A549 (cell line): ENCODE results near the gene PPP1R1A. TPM values are rescaled to one million over a fixed set of nuclear protein-coding genes. Genes with fewer than 3 reads are reported as not detected.

ENCODE experiments used
- ATAC-seq, 2 experiments: fragments of 200-7000 bp in 1 of 2; fragments of >200 bp in 1 of 2; cut with Nextera tagmentation in 1 of 2; cut with Tn5 transposase in 1 of 2; 3 replicates each; pipeline versions ENCODE4 v1.8.0 to v1.9.1; 2018 to 2020; ENCODE audit warnings: mild to moderate bottlenecking in 1 of 2, moderate library complexity in 1 of 2
- CTCF ChIA-PET: fragments of 300-600 bp; sonication (Branson Sonifier 250); formaldehyde crosslinking; extraction: SDS; loops from one replicate; lab custom pipeline; 2021; ENCODE audit warnings: antibody characterized with exemption, inconsistent platforms; lab: Yijun Ruan, JAX
- POLR2A ChIA-PET: fragments of 350-600 bp; formaldehyde crosslinking; extraction: SDS; loops from one replicate; lab custom pipeline; 2021; ENCODE audit warnings: antibody characterized with exemption, inconsistent platforms; lab: Yijun Ruan, JAX
- DNase-seq, 2 experiments: peaks; one replicate each; pipeline versions ENCODE4 v3.0.0 to v3.0.0-alpha.2; 2011 to 2016; ENCODE audit warnings: low read depth in 1 of 2, low spot score in 1 of 2
- FAIRE-seq: peaks from 2 replicates; lab custom pipeline; 2011; peaks lifted over from hg19 to GRCh38; lab: Jason Lieb, UNC
- H3K27ac ChIP-seq, 2 experiments: fragments of >200 bp; sonication (Bioruptor Twin); formaldehyde crosslinking; 3 replicates each; pipeline ENCODE4 v1.5.1; 2016 to 2017
- H3K4me1 ChIP-seq: fragments of >200 bp; sonication (Bioruptor Twin); formaldehyde crosslinking; 3 replicates; pipeline ENCODE4 v1.6.1; 2016
- H3K4me2 ChIP-seq: fragments of >200 bp; sonication (Bioruptor Twin); formaldehyde crosslinking; 3 replicates; pipeline ENCODE4 v1.6.1; 2016
- H3K4me3 ChIP-seq: fragments of >200 bp; sonication (Bioruptor Twin); formaldehyde crosslinking; 3 replicates; pipeline ENCODE4 v1.5.1; 2016
- H3K9me3 ChIP-seq: fragments of >200 bp; sonication (Bioruptor Twin); formaldehyde crosslinking; 3 replicates; pipeline ENCODE4 v1.6.1; 2016
- ATOH8 ChIP-seq: fragments of 250-450 bp; sonication (Bioruptor Pico); IDR thresholded peaks from 2 replicates; pipeline ENCODE4 v1.5.0; 2020; ENCODE audit warnings: low read depth, mild to moderate bottlenecking, moderate library complexity
- BHLHE40 ChIP-seq: IDR thresholded peaks from 2 replicates; pipeline ENCODE4 v1.6.1; 2012; ENCODE audit warnings: low read depth, low read length, inconsistent platforms
- CBX2 ChIP-seq: fragments of 200-600 bp; sonication (generic); IDR thresholded peaks from 2 replicates; pipeline ENCODE4 v1.6.1; 2016; ENCODE audit warnings: low read depth, mild to moderate bottlenecking, borderline replicate concordance
- CEBPB ChIP-seq, 2 experiments: fragments of >200 bp in 1 of 2; sonication (Bioruptor Twin) in 1 of 2; formaldehyde crosslinking in 1 of 2; IDR thresholded peaks; 2 replicates each; pipeline ENCODE4 v1.6.1; 2012 to 2016
- CTCF ChIP-seq: fragments of >200 bp; sonication (Bioruptor Twin); formaldehyde crosslinking; IDR thresholded peaks from 3 replicates; pipeline ENCODE4 v1.5.1; 2016
- EHF ChIP-seq: fragments of 250-450 bp; sonication (Bioruptor Pico); IDR thresholded peaks from 2 replicates; pipeline ENCODE4 v1.5.0; 2020; ENCODE audit warnings: mild to moderate bottlenecking
- EHMT2 ChIP-seq: fragments of 200-600 bp; sonication (generic); IDR thresholded peaks from 2 replicates; pipeline ENCODE4 v1.6.1; 2016; ENCODE audit warnings: antibody characterized with exemption, low read depth, mild to moderate bottlenecking, moderate library complexity
- FOSB ChIP-seq: fragments of 250-450 bp; sonication (Bioruptor Pico); IDR thresholded peaks from 2 replicates; pipeline ENCODE4 v1.5.0; 2020; ENCODE audit warnings: mild to moderate bottlenecking, moderate library complexity
- FOSL2 ChIP-seq, 2 experiments: fragments of 450-650 bp in 1 of 2; fragments of >200 bp in 1 of 2; sonication (Bioruptor Twin) in 1 of 2; formaldehyde crosslinking; IDR thresholded peaks; 2 replicates each; pipeline versions ENCODE4 v1.5.0 to v1.6.1; 2016 to 2020; ENCODE audit warnings: mild to moderate bottlenecking in 1 of 2, moderate library complexity in 1 of 2
- FOXS1 ChIP-seq: fragments of 250-450 bp; sonication (Bioruptor Pico); IDR thresholded peaks from 2 replicates; pipeline ENCODE4 v1.5.0; 2020; ENCODE audit warnings: mild to moderate bottlenecking, moderate library complexity
- HEYL ChIP-seq: fragments of 250-450 bp; sonication (Bioruptor Pico); IDR thresholded peaks from 2 replicates; pipeline ENCODE4 v1.8.0; 2021; ENCODE audit warnings: mild to moderate bottlenecking, moderate library complexity
- HMGXB4 ChIP-seq: fragments of 250-450 bp; sonication (Bioruptor Pico); IDR thresholded peaks from 2 replicates; pipeline ENCODE4 v1.5.0; 2021; ENCODE audit warnings: mild to moderate bottlenecking, moderate library complexity, borderline replicate concordance
- HOXB13 ChIP-seq: fragments of 250-450 bp; sonication (Bioruptor Pico); IDR thresholded peaks from 2 replicates; pipeline ENCODE4 v1.5.0; 2020; ENCODE audit warnings: low read depth, mild to moderate bottlenecking, moderate library complexity
- KDM5A ChIP-seq: fragments of 200-600 bp; sonication (generic); IDR thresholded peaks from 2 replicates; pipeline ENCODE4 v1.6.1; 2016; ENCODE audit warnings: antibody characterized with exemption, mild to moderate bottlenecking
- MAX ChIP-seq: IDR thresholded peaks from 2 replicates; pipeline ENCODE4 v1.6.1; 2012
- PBX3 ChIP-seq: IDR thresholded peaks from 2 replicates; pipeline ENCODE4 v1.6.1; 2012
- PHF8 ChIP-seq: fragments of 200-600 bp; sonication (generic); IDR thresholded peaks from 2 replicates; pipeline ENCODE4 v1.6.1; 2016; ENCODE audit warnings: low read depth, mild to moderate bottlenecking, antibody characterized with exemption, moderate library complexity, borderline replicate concordance
- POLR2A ChIP-seq: IDR thresholded peaks from 2 replicates; pipeline ENCODE4 v1.6.1; 2012; ENCODE audit warnings: mild to moderate bottlenecking, low read length
- RFX5 ChIP-seq: fragments of 450-650 bp; IDR thresholded peaks from 2 replicates; pipeline ENCODE4 v1.7.1; 2014; ENCODE audit warnings: antibody characterized with exemption, mild to moderate bottlenecking, moderate library complexity
- SMC3 ChIP-seq: fragments of >200 bp; sonication (Bioruptor Twin); formaldehyde crosslinking; IDR thresholded peaks from 3 replicates; pipeline ENCODE4 v1.6.1; 2018; ENCODE audit warnings: inconsistent platforms
- SREBF2 ChIP-seq: fragments of 450-650 bp; IDR thresholded peaks from 2 replicates; pipeline ENCODE4 v1.6.1; 2014; ENCODE audit warnings: mild to moderate bottlenecking, moderate library complexity
- ZSCAN20 ChIP-seq: fragments of 250-450 bp; sonication (Bioruptor Pico); IDR thresholded peaks from 2 replicates; pipeline ENCODE4 v1.8.0; 2022; ENCODE audit warnings: mild to moderate bottlenecking, moderate library complexity
- WGBS: methylation state at CpG from one replicate; pipeline ENCODE4 v1.1.6; 2017; ENCODE audit errors: missing lambda C conversion rate; 5-methylcytosine and 5-hydroxymethylcytosine counted together
- polyA plus RNA-seq, 4 experiments: library from polyadenylated mRNA; depleted of rRNA in 3 of 4; stranded (reverse); fragments of >200 nt; fragmentation: RNase III in 1 of 4; extraction: RNeasy Plus Mini Kit Qiagen cat#74134 plus additional on column Dnase treatment in 1 of 4; gene quantifications; 2 replicates in 3 of 4; 3 replicates in 1 of 4; pipeline ENCODE4 v1.2.3, GENCODE V29; 2011 to 2017
- TF ChIP-seq, protein P1 (sequence below): IDR thresholded peaks from 2 replicates; pipeline ENCODE4 v1.6.1; 2012; ENCODE audit warnings: low read depth, borderline replicate concordance

PPP1R1A gene
- polyA plus RNA-seq, 2 of the 4 experiments (the other 2 are of a cell fraction), result 0.09 TPM; not detected in 1

DNA sequence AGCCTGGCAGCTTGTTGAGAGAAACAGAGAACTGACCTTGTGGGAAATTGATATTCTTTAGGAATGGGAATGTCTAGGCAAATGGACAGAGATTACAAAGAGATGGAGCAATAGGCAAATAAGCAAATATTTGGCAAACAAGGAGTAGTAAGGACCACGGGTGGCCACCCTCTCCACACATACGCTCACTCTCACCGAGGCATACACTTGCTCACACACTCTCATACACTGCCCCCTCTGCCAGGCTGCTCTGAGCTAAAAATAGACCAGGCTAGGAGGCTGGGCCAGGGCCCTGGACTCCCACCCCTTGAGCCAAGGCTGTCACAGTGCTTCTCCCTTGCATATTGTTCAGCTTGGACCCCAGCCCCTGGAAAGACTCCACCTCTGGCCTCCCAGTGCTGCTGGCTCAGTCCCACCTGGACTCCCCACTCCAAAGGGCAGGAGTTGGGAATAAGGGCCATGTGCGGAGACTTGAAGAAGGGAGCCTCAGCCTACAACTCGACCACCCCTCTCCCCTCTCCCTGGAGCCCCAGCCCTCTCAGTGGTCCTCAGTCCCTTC is 1.1 kb downstream of the PPP1R1A start:
- 37% methylated on average over 5 of the region's 5 CpGs for WGBS

DNA sequence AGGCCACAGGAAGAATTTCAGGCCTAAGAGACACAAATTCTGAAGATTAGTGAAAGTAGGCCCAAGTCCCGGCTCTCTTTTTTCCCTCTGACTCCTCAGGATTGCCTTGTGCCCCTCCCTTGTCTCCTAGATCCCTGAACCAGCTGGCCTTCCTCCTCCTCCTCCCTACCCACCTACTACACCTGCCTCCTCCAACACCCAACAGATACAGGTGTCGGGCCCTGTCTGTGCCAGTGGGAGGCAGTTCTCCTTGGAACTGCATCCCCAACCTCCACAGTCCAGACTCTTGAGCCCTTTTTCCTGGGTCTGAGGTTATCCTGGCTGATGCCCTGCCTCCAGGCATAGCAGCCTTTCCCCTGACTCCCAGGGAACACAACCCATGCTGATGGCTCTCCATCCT is 1.8 kb downstream of the PPP1R1A start:
- WGBS, result 76% methylated on average over 2 of the region's 2 CpGs

More for the DNA sequence above, 1.1 kb downstream of the PPP1R1A start:
- no peak for FAIRE-seq
- peak in 1 of 2 experiments; percentile 33 for DNase-seq
- TF ChIP-seq EHF (CRISPR knock-in tag) (no peak), FOSB (CRISPR knock-in tag) (no peak), PBX3 (no peak), PHF8 (no peak), CBX2 (no peak), CEBPB (IDR thresholded peaks at IDR 0.05) (no peak), HOXB13 (CRISPR knock-in tag) (no peak), FOXS1 (CRISPR knock-in tag) (no peak), EHMT2 (no peak), HMGXB4 (CRISPR knock-in tag) (no peak), KDM5A (no peak), ATOH8 (no peak), RFX5 (no peak), POLR2A (no peak), SREBF2 (no peak), HEYL (CRISPR knock-in tag) (no peak)
- TF ChIP-seq, protein P1, sequence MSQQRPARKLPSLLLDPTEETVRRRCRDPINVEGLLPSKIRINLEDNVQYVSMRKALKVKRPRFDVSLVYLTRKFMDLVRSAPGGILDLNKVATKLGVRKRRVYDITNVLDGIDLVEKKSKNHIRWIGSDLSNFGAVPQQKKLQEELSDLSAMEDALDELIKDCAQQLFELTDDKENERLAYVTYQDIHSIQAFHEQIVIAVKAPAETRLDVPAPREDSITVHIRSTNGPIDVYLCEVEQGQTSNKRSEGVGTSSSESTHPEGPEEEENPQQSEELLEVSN, result no peak
- no peak overlapping the region; the same call in 1 of the 3 replicates for H3K4me2 ChIP-seq
- no peak overlapping the region for H3K27ac ChIP-seq
- ATAC-seq, result peak in 1 of 2 experiments; percentile 65; a peak in 3 of 6 replicates
- ChIA-PET CTCF (interaction anchor here (0.7 to 2.5 kb wide), 4 partner anchors 9 to 128 kb away, joined by 3 to 19 read pairs (median 8); no protein-coding TSS in a partner anchor), POLR2A (no interaction called here)
- peaks cover 11% of the 10 kb centered on the region for H3K4me1 ChIP-seq
- no peaks in the 10 kb centered on the region for H3K9me3 ChIP-seq
- H3K4me3 ChIP-seq, result no peak overlapping the region

More for the DNA sequence above, 1.8 kb downstream of the PPP1R1A start:
- H3K4me3 ChIP-seq, result no peak overlapping the region
- H3K4me1 ChIP-seq, result peaks cover 11% of the 10 kb centered on the region
- H3K4me2 ChIP-seq, result no peak overlapping the region
- ChIA-PET CTCF (interaction anchor here (1.6 to 2.5 kb wide), 3 partner anchors 8 to 11 kb away, joined by 4 to 19 read pairs (median 12); no protein-coding TSS in a partner anchor), POLR2A (no interaction called here)
- H3K27ac ChIP-seq, result no peak overlapping the region
- FAIRE-seq (no peak), DNase-seq (no peak), ATAC-seq (peak in 1 of 2 experiments; percentile 6; a peak in 1 of 6 replicates)
- TF ChIP-seq ZSCAN20 (CRISPR knock-in tag), result no peak
- TF ChIP-seq, protein P1, result no peak
- no peak for TF ChIP-seq FOSB (CRISPR knock-in tag)
- no peak for TF ChIP-seq BHLHE40
- TF ChIP-seq CTCF, result no peak
- TF ChIP-seq RFX5, result no peak
- TF ChIP-seq KDM5A, result no peak
- TF ChIP-seq MAX, result no peak
- no peak for TF ChIP-seq SMC3
- TF ChIP-seq FOXS1 (CRISPR knock-in tag), result no peak
- TF ChIP-seq HEYL (CRISPR knock-in tag), result no peak
- TF ChIP-seq FOSL2 (IDR thresholded peaks at IDR 0.05), result no peak
- no peak for TF ChIP-seq FOSL2 (CRISPR knock-in tag; IDR thresholded peaks at IDR 0.05)
- no peaks in the 10 kb centered on the region for H3K9me3 ChIP-seq
